ENCODE results near the gene PRKCA.

The PRKCA gene

DNA sequence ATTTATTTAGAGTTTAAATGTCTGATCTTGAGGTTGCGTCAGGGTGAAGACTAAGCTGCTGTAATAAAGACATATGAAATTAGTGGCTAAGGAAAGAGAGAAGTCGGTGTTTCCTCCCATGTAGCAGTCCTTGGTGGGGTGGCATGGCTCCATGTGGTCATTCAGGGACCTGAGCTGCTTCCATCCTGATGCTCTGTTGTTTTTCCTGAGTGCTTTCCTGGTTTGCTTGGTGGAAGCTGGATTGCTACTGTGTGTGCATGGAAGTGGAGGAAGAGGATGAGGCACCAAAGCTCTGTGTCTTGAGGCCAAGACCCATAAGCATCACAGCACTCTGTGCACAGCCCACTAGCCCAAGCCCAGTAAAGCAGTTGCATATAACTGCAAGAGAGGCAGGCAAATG, 290.7 kb downstream of the PRKCA start:
- in situ Hi-C loops (cut with HindIII; ENCODE audit: low pct_ligation_motif_present, low sequenced_read_pairs), result no loop called here
- TF ChIP-seq CTCF (IDR thresholded peaks at IDR 0.05; ENCODE audit: low read depth, low read length, missing control alignments), result no peak
- DNase-seq, result no peak
- Histone ChIP-seq H3K4me3 (ENCODE audit: low read depth, low read length) (no peak overlapping the region), H3K27ac (no peak overlapping the region), H3K27me3 (replicated peaks) (no peaks in the 10 kb centered on the region), H3K36me3 (replicated peaks) (no peaks in the 10 kb centered on the region)

GRCh38 chr17:66595893-66596292, 293.5 kb downstream of the PRKCA start:
- no peaks in the 10 kb centered on the region for H3K27me3 ChIP-seq (replicated peaks)
- H3K27ac ChIP-seq, result no peak overlapping the region
- no peak for DNase-seq
- H3K4me3 ChIP-seq (ENCODE audit: low read depth, low read length), result no peak overlapping the region
- TF ChIP-seq CTCF (IDR thresholded peaks at IDR 0.05; ENCODE audit: low read depth, low read length, missing control alignments), result no peak
- in situ Hi-C loops (cut with HindIII; ENCODE audit: low pct_ligation_motif_present, low sequenced_read_pairs), result no loop called here
- no peaks in the 10 kb centered on the region for H3K36me3 ChIP-seq (replicated peaks)

DNA sequence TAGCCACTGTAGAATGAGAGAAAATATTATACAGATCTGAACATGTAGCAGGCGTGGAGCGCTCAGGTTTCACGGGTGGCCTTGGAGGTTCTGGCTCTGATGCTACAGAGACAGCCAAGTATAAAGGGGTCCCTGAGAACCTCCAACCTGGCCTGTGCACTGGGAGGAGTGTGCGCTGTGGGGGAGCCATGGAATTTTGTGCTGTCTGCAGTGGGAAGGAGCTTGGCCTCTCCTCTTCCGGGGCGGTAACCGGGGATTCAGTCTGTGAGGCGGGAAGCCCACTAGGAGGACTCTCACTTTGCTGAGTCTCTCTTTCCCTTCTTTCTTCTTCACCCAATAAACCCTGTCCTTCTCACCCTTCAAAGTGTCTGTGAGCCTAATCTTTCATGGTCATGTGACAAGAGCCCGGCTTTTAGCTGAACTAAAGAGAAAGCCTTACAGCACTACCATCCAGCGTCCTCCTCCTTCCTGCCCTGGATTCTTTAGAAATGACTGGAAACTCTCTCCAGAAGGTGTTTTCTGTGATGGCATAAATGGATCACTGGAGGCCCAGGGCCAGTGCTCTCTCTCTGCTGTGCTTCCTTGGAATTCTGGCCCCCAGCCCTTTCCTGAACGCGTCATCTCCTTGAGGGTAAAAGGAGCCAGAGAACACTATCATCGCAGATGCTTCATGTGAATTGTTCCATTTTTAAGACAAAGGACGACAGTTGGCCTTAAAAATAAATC, 300.4 kb downstream of the PRKCA start:
- in situ Hi-C loops (cut with HindIII; ENCODE audit: low pct_ligation_motif_present, low sequenced_read_pairs), result no loop called here
- H3K27me3 ChIP-seq (replicated peaks), result no peaks in the 10 kb centered on the region
- DNase-seq, result peak; percentile 18
- no peaks in the 10 kb centered on the region for H3K36me3 ChIP-seq (replicated peaks)
- H3K27ac ChIP-seq, result no peak overlapping the region
- no peak overlapping the region for H3K4me3 ChIP-seq (ENCODE audit: low read depth, low read length)
- TF ChIP-seq CTCF (IDR thresholded peaks at IDR 0.05; ENCODE audit: low read depth, low read length, missing control alignments), result no peak

GRCh38 chr17:66604376-66604775, 302.0 kb downstream of the PRKCA start:
- Histone ChIP-seq H3K27ac (no peak overlapping the region), H3K4me3 (ENCODE audit: low read depth, low read length) (no peak overlapping the region), H3K36me3 (replicated peaks) (no peaks in the 10 kb centered on the region), H3K27me3 (replicated peaks) (no peaks in the 10 kb centered on the region)
- TF ChIP-seq CTCF (IDR thresholded peaks at IDR 0.05; ENCODE audit: low read depth, low read length, missing control alignments), result no peak
- in situ Hi-C loops (cut with HindIII; ENCODE audit: low pct_ligation_motif_present, low sequenced_read_pairs), result no loop called here
- no peak for DNase-seq

- TF ChIP-seq CTCF (IDR thresholded peaks at IDR 0.05; ENCODE audit: low read depth, low read length, missing control alignments), result no peak
- H3K4me3 ChIP-seq (ENCODE audit: low read depth, low read length), result no peak overlapping the region
- no peaks in the 10 kb centered on the region for H3K36me3 ChIP-seq (replicated peaks)
- no peak for DNase-seq
- in situ Hi-C loops (cut with HindIII; ENCODE audit: low pct_ligation_motif_present, low sequenced_read_pairs), result no loop called here
- no peaks in the 10 kb centered on the region for H3K27me3 ChIP-seq (replicated peaks)
- no peak overlapping the region for H3K27ac ChIP-seq
Measured at GRCh38 chr17:66605541-66605940, 303.1 kb downstream of the PRKCA start.

Data from brain microvascular endothelial cell (primary cell).